GM23338 (cell line): ENCODE measurements around the gene GARS1.

Experiments used
- EZH2 ChIP-seq: fragments of 200-600 bp; sonication (generic); IDR thresholded peaks from one replicate; pipeline ENCODE4 v1.8.0; 2017; ENCODE audit warnings: antibody characterized with exemption, mild to moderate bottlenecking, low read depth; ENCODE audit not compliant: unreplicated experiment
- EZH2phosphoT487 ChIP-seq: fragments of 200-600 bp; sonication (generic); IDR thresholded peaks from one replicate; pipeline ENCODE4 v1.8.1; 2018; ENCODE audit warnings: antibody characterized with exemption; ENCODE audit not compliant: unreplicated experiment
- POLR2AphosphoS5 ChIP-seq: IDR thresholded peaks from 2 replicates; pipeline ENCODE4 v1.6.1; 2016; ENCODE audit warnings: antibody characterized with exemption, low read depth
- ZNF114 ChIP-seq: fragments of 250-450 bp; sonication (Bioruptor Pico); IDR thresholded peaks from 2 replicates; pipeline ENCODE4 v1.5.0; 2020; ENCODE audit warnings: mild to moderate bottlenecking, moderate library complexity
- TF ChIP-seq, protein P1 (sequence below), 2 experiments: fragments of 200-600 bp in 1 of 2; sonication (generic) in 1 of 2; conservative IDR thresholded peaks; 2 replicates each; pipeline versions ENCODE4 v1.5.1 to v1.6.1; 2016 to 2017; ENCODE audit warnings: antibody characterized with exemption in 2 of 2, low read depth in 2 of 2, mild to moderate bottlenecking in 2 of 2, moderate library complexity in 1 of 2
- TF ChIP-seq, protein P2 (sequence below): IDR thresholded peaks from one replicate; pipeline ENCODE4 v1.6.1; 2018; ENCODE audit warnings: antibody characterized with exemption; ENCODE audit not compliant: unreplicated experiment
- TF ChIP-seq, protein P3 (sequence below): IDR thresholded peaks from 2 replicates; pipeline ENCODE4 v1.6.1; 2016; ENCODE audit warnings: antibody characterized with exemption

DNA sequence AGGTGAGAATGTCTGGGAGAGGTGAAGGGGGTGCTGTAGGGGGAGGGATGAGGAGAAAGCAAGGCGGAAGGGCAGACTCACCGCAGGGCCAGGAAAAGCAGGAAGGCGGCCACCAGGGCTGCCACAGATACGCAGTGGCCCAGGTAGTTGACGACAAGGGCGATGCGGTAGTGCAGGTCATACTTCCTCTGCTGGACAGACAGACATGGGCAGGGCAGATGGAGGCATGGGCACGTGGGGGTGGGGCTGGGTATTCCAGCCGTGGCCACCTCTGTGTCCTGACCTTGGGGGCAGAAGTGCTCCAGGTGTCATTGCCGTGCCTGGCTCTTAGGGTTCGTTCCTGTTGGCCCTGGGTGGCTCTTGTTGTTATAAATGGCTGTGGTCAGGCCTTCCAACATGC lies 70.8 kb downstream of the GARS1 start:
- TF ChIP-seq POLR2AphosphoS5 (no peak), ZNF114 (CRISPR knock-in tag) (no peak), EZH2 (no peak), EZH2phosphoT487 (no peak)
- TF ChIP-seq, protein P1, sequence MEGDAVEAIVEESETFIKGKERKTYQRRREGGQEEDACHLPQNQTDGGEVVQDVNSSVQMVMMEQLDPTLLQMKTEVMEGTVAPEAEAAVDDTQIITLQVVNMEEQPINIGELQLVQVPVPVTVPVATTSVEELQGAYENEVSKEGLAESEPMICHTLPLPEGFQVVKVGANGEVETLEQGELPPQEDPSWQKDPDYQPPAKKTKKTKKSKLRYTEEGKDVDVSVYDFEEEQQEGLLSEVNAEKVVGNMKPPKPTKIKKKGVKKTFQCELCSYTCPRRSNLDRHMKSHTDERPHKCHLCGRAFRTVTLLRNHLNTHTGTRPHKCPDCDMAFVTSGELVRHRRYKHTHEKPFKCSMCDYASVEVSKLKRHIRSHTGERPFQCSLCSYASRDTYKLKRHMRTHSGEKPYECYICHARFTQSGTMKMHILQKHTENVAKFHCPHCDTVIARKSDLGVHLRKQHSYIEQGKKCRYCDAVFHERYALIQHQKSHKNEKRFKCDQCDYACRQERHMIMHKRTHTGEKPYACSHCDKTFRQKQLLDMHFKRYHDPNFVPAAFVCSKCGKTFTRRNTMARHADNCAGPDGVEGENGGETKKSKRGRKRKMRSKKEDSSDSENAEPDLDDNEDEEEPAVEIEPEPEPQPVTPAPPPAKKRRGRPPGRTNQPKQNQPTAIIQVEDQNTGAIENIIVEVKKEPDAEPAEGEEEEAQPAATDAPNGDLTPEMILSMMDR (conservative IDR thresholded peaks at IDR 0.05; ENCODE audit: low read depth in 2 of 2) = no peak
- TF ChIP-seq, protein P2, sequence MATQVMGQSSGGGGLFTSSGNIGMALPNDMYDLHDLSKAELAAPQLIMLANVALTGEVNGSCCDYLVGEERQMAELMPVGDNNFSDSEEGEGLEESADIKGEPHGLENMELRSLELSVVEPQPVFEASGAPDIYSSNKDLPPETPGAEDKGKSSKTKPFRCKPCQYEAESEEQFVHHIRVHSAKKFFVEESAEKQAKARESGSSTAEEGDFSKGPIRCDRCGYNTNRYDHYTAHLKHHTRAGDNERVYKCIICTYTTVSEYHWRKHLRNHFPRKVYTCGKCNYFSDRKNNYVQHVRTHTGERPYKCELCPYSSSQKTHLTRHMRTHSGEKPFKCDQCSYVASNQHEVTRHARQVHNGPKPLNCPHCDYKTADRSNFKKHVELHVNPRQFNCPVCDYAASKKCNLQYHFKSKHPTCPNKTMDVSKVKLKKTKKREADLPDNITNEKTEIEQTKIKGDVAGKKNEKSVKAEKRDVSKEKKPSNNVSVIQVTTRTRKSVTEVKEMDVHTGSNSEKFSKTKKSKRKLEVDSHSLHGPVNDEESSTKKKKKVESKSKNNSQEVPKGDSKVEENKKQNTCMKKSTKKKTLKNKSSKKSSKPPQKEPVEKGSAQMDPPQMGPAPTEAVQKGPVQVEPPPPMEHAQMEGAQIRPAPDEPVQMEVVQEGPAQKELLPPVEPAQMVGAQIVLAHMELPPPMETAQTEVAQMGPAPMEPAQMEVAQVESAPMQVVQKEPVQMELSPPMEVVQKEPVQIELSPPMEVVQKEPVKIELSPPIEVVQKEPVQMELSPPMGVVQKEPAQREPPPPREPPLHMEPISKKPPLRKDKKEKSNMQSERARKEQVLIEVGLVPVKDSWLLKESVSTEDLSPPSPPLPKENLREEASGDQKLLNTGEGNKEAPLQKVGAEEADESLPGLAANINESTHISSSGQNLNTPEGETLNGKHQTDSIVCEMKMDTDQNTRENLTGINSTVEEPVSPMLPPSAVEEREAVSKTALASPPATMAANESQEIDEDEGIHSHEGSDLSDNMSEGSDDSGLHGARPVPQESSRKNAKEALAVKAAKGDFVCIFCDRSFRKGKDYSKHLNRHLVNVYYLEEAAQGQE = no peak
- TF ChIP-seq, protein P3, sequence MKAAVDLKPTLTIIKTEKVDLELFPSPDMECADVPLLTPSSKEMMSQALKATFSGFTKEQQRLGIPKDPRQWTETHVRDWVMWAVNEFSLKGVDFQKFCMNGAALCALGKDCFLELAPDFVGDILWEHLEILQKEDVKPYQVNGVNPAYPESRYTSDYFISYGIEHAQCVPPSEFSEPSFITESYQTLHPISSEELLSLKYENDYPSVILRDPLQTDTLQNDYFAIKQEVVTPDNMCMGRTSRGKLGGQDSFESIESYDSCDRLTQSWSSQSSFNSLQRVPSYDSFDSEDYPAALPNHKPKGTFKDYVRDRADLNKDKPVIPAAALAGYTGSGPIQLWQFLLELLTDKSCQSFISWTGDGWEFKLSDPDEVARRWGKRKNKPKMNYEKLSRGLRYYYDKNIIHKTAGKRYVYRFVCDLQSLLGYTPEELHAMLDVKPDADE = no peak
